HepG2 (cell line): ENCODE data around the gene IVD. TPM values are rescaled to one million over a fixed set of nuclear protein-coding genes. Genes with fewer than 3 reads are reported as not detected.

Source experiments
- ATAC-seq: fragments of 200-7000 bp; cut with Tn5 transposase; 3 replicates; pipeline ENCODE4 v1.9.1; 2020; ENCODE audit warnings: mild to moderate bottlenecking, moderate library complexity
- BruUV-seq: library from RNA; stranded (reverse); fragments of 400-500 nt; replicated peaks from 2 replicates; lab custom pipeline; 2021; lab: Mats Ljungman, UMichigan
- CTCF ChIA-PET: fragments of 300-600 bp; formaldehyde crosslinking; extraction: SDS; loops from one replicate; lab custom pipeline; 2021; ENCODE audit warnings: low total read pairs, inconsistent platforms, low intra/inter-chr PET ratio; lab: Yijun Ruan, JAX
- POLR2A ChIA-PET: fragments of 350-600 bp; sonication (Branson Sonifier 250); formaldehyde crosslinking; loops from one replicate; lab custom pipeline; 2020; ENCODE audit warnings: antibody characterized with exemption, inconsistent platforms; lab: Yijun Ruan, JAX
- DNase-seq: peaks from one replicate; pipeline ENCODE4 v3.0.0-alpha.2; 2015; ENCODE audit warnings: low spot score
- FAIRE-seq: peaks from 3 replicates; lab custom pipeline; 2011; peaks lifted over from hg19 to GRCh38; lab: Jason Lieb, UNC
- H2AFZ ChIP-seq: one replicate; pipeline ENCODE4 v1.6.1; 2011; ENCODE audit warnings: low read length, inconsistent platforms
- H3K27ac ChIP-seq: fragments of 300-600 bp; 3 replicates; pipeline ENCODE4 v1.8.0; 2011; ENCODE audit warnings: mixed run types, mild to moderate bottlenecking, mixed read lengths, low read length, inconsistent platforms; ENCODE audit not compliant: insufficient read depth; ENCODE audit errors: extremely low read length
- H3K27me3 ChIP-seq, 2 experiments: fragments of 200-600 bp in 1 of 2; 2 replicates in 1 of 2; 3 replicates in 1 of 2; pipeline versions ENCODE4 v1.6.0 to v1.8.0; 2011; ENCODE audit warnings: low read length in 2 of 2, mild to moderate bottlenecking in 2 of 2, moderate library complexity in 2 of 2, inconsistent platforms in 1 of 2; ENCODE audit not compliant: insufficient read depth in 2 of 2, control insufficient read depth in 1 of 2
- H3K36me3 ChIP-seq, 2 experiments: fragments of 200-600 bp in 1 of 2; replicated peaks in 1 of 2; 2 replicates in 1 of 2; 3 replicates in 1 of 2; pipeline versions ENCODE4 v1.5.1 to v1.8.0; 2011; ENCODE audit warnings: low read length in 2 of 2, inconsistent platforms in 1 of 2; ENCODE audit not compliant: insufficient read depth in 2 of 2, control insufficient read depth in 1 of 2
- H3K4me1 ChIP-seq: 2 replicates; pipeline ENCODE4 v1.5.1; 2012; ENCODE audit warnings: low read length, inconsistent platforms; ENCODE audit not compliant: insufficient read depth
- H3K4me2 ChIP-seq: 2 replicates; pipeline ENCODE4 v1.6.0; 2011; ENCODE audit warnings: low read depth, low read length, inconsistent platforms
- H3K4me3 ChIP-seq, 3 experiments: fragments of 200-600 bp in 1 of 3; sonication (generic), shearing (Covaris generic) in 1 of 3; replicated peaks in 1 of 3; 2 replicates each; pipeline ENCODE4 v1.5.1; 2011 to 2016; ENCODE audit warnings: low read length in 3 of 3, inconsistent platforms in 2 of 3, low read depth in 2 of 3, mild to moderate bottlenecking in 2 of 3, control low read depth in 1 of 3, mixed read lengths in 1 of 3; ENCODE audit not compliant: insufficient read depth in 1 of 3
- H3K79me2 ChIP-seq: one replicate; pipeline ENCODE4 v1.6.1; 2011; ENCODE audit warnings: low read length, inconsistent platforms; ENCODE audit not compliant: insufficient read depth
- H3K9ac ChIP-seq: 2 replicates; pipeline ENCODE4 v1.6.0; 2011; ENCODE audit warnings: mild to moderate bottlenecking, low read depth, low read length, inconsistent platforms; ENCODE audit not compliant: insufficient read depth
- H3K9me3 ChIP-seq: 2 replicates; pipeline ENCODE4 v1.5.1; 2012; ENCODE audit warnings: mild to moderate bottlenecking, low read length
- H4K20me1 ChIP-seq: 2 replicates; pipeline ENCODE4 v1.6.0; 2011; ENCODE audit warnings: inconsistent platforms, mild to moderate bottlenecking, low read length, moderate library complexity; ENCODE audit not compliant: insufficient read depth
- HNF4G ChIP-seq, 2 experiments: sonication (generic) in 1 of 2; formaldehyde crosslinking in 1 of 2; IDR thresholded peaks; 2 replicates each; pipeline versions ENCODE4 v1.4.0 to v1.6.1; 2011 to 2020; ENCODE audit warnings: borderline replicate concordance in 2 of 2, low read depth in 2 of 2, mild to moderate bottlenecking in 2 of 2, low read length in 1 of 2, missing genetic modification reagents in 1 of 2, moderate library complexity in 1 of 2
- MED13 ChIP-seq: sonication (generic); formaldehyde crosslinking; IDR thresholded peaks from 2 replicates; pipeline ENCODE4 v1.5.0; 2020; ENCODE audit warnings: missing genetic modification reagents
- SMC3 ChIP-seq: IDR thresholded peaks from 2 replicates; pipeline ENCODE4 v1.6.1; 2011; ENCODE audit warnings: low read length, improper control_type of control experiment
- U2AF1 ChIP-seq: fragments of 200-400 bp; formaldehyde crosslinking; optimal IDR thresholded peaks from 2 replicates; pipeline ENCODE3; 2017; ENCODE audit warnings: mild to moderate bottlenecking, low read depth, low read length
- ZNF772 ChIP-seq: sonication (generic); formaldehyde crosslinking; IDR thresholded peaks from 2 replicates; pipeline ENCODE4 v1.5.0; 2020; ENCODE audit warnings: mild to moderate bottlenecking, missing genetic modification reagents
- ZNF879 ChIP-seq: sonication (generic); formaldehyde crosslinking; IDR thresholded peaks from 2 replicates; pipeline ENCODE4 v1.8.1; 2023; ENCODE audit warnings: missing genetic modification reagents
- WGBS: methylation state at CpG from one replicate; pipeline ENCODE4 v1.1.6; 2017; ENCODE audit warnings: low lambda C conversion rate; 5-methylcytosine and 5-hydroxymethylcytosine counted together
- in situ Hi-C: cut with HindIII; loops from 2 replicates; pipeline ENCODE4 v1.10.0; 2017; ENCODE audit warnings: low pct_unique_long_range_greater_than_20kb; ENCODE audit not compliant: extremely low pct_ligation_motif_present
- intact Hi-C: fragments of 100-400 bp; cut with micrococcal nuclease; formaldehyde crosslinking; loops from one replicate; pipeline ENCODE4 v1.10.0; 2022; ENCODE audit not compliant: unreplicated experiment
- polyA plus RNA-seq, 8 experiments: library from polyadenylated mRNA; depleted of rRNA in 3 of 8; stranded (reverse) in 7 of 8; unstranded in 1 of 8; fragments of >200 nt; fragmentation: Illumina TruSeq in 4 of 8; extraction: Trizol in 4 of 8; gene quantifications; 2 replicates each; pipeline versions ENCODE4 v1.2.1 to v1.2.3, GENCODE V29; 2011 to 2016; ENCODE audit warnings: low read depth in 4 of 8, missing spikeins in 1 of 8, mixed read lengths in 1 of 8; ENCODE audit not compliant: insufficient read depth in 1 of 8
- total RNA-seq, 5 experiments: library from RNA; depleted of rRNA; stranded (reverse); fragments of >200 nt; fragmentation: Illumina TruSeq; extraction: Trizol; gene quantifications; 2 replicates each; pipeline ENCODE4 v1.2.3, GENCODE V29; 2016; ENCODE audit warnings: low read depth in 1 of 5
- TF ChIP-seq, protein P1 (sequence below): sonication (generic); formaldehyde crosslinking; IDR thresholded peaks from 2 replicates; pipeline ENCODE4 v1.8.1; 2023; ENCODE audit warnings: missing genetic modification reagents, mild to moderate bottlenecking, borderline replicate concordance
- TF ChIP-seq, protein P2 (sequence below): sonication (generic); formaldehyde crosslinking; conservative IDR thresholded peaks from 2 replicates; pipeline ENCODE4 v1.4.0; 2020; ENCODE audit warnings: missing genetic modification reagents

IVD gene
- total and polyA plus RNA-seq, 2 of the 13 experiments (the other 11 are each of a cell fraction or from before 2014, with no cell fraction given) = 48.0 to 53.9 TPM

DNA sequence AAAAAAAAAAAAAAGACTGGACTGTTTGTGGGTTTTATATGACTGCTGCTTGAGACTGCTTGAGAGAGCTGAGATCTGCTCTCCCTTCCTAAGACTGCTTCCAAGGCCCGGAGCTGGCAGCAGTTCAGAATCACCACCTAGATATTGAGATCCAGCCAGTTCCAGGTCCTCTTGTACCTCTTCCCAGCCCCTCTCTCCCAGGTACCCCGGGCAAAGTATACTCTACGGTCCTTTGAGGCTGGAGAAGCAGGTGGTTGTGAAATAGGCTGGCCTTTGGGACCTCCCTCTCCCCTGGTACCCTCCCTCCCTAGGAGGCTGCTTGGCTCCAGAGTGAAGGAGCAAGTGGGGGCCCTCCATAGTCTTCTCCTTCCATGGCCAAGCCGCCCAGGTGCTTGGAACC is 22.6 kb downstream of the IVD start:
- Histone ChIP-seq H3K27me3 (no peaks in the 10 kb centered on the region; a peak in 2 of 5 replicates), H3K36me3 (no peaks in the 10 kb centered on the region), H3K4me2 (no peak overlapping the region), H4K20me1 (no peaks in the 10 kb centered on the region), H3K27ac (no peak overlapping the region), H3K4me3 (no peak overlapping the region), H3K9ac (no peak overlapping the region), H3K4me1 (no peaks in the 10 kb centered on the region), H2AFZ (no peak overlapping the region), H3K79me2 (no peaks in the 10 kb centered on the region), H3K9me3 (no peaks in the 10 kb centered on the region)
- FAIRE-seq (no peak), ATAC-seq (no peak), DNase-seq (no peak)
- ChIA-PET CTCF (no interaction called here), POLR2A (no interaction called here)
- WGBS = 27% methylated on average over 4 of the region's 4 CpGs
- BruUV-seq = no TSS peak
- no peak for TF ChIP-seq SMC3
- TF ChIP-seq, protein P1, sequence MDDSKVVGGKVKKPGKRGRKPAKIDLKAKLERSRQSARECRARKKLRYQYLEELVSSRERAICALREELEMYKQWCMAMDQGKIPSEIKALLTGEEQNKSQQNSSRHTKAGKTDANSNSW (CRISPR knock-in tag) = no peak
- TF ChIP-seq ZNF879 (CRISPR knock-in tag) = no peak
- TF ChIP-seq, protein P2, sequence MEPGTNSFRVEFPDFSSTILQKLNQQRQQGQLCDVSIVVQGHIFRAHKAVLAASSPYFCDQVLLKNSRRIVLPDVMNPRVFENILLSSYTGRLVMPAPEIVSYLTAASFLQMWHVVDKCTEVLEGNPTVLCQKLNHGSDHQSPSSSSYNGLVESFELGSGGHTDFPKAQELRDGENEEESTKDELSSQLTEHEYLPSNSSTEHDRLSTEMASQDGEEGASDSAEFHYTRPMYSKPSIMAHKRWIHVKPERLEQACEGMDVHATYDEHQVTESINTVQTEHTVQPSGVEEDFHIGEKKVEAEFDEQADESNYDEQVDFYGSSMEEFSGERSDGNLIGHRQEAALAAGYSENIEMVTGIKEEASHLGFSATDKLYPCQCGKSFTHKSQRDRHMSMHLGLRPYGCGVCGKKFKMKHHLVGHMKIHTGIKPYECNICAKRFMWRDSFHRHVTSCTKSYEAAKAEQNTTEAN (CRISPR knock-in tag) = no peak
- TF ChIP-seq U2AF1 = no peak
- no peak for TF ChIP-seq MED13 (CRISPR knock-in tag)
- no peak for TF ChIP-seq ZNF772
- no peak for TF ChIP-seq HNF4G (IDR thresholded peaks at IDR 0.05; ENCODE audit: borderline replicate concordance, low read depth, low read length)
- no peak for TF ChIP-seq HNF4G (CRISPR knock-in tag; IDR thresholded peaks at IDR 0.05; ENCODE audit: borderline replicate concordance, low read depth)
- intact Hi-C loops = no loop called here
- in situ Hi-C loops = no loop called here
